GM18858 (cell line): ENCODE data around the gene SMIM45.

Experiments
- ATAC-seq: cut with Tn5 transposase; IDR thresholded peaks from one replicate; pipeline ENCODE4 v1.9.1; 2021; ENCODE audit not compliant: unreplicated experiment

The SMIM45 gene

GRCh38 chr22:41915786-41916493, 36.0 kb upstream of the SMIM45 start:
- ATAC-seq, result no peak

DNA sequence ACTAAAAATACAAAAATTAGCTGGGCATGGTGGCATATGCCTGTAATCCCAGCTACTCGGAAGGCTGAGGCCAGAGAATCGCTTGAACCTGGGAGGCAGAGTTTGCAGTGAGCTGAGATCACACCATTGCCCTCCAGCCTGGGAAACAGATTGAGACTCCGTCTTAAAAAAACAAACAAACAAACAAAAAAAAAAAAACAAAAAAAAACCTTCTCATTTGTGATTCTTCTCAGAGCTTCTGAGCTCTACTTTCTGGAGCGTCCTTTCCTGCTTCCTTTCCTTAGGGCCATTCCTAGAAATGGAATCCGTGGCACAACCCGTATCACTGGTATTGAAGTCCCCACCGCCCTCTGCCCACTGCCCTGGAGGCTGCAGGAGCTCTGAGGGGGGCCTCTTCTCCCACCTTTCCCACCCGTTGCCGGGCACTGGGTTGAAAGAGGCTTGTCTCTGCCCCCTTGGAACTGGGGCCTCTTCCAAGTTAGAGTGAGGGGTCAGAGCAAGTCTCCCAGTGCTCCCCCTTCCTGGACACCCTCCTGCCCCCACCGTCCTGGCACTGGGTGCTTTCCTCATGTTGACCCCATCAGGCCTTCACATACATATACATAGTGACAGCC, 35.1 kb upstream of the SMIM45 start:
- ATAC-seq, result no peak

DNA sequence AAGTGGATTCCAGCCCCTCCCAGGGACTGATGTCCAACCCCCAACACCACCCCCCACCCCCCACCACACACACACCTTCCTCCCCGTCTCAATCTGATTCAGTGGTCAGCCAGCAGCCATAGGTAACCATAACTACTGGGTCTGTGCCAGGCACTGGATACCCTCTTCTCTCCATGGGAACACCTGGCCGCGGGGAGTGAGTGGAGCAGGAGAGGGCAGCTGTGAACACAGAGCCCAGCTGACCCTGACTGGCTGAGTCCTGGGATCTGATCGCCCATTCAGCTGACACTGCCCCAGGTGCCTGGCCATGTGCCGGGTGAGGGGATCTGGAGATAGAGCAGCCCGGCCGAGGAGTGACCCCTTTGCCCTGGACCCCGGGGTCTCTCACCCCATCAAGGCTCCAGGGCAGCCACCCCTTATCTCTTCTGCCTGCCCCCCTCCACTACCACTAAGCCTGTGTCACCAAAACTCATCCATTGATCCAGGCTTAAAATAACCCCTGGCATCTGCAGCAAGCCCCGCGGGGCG, 34.5 kb upstream of the SMIM45 start:
- no peak for ATAC-seq

DNA sequence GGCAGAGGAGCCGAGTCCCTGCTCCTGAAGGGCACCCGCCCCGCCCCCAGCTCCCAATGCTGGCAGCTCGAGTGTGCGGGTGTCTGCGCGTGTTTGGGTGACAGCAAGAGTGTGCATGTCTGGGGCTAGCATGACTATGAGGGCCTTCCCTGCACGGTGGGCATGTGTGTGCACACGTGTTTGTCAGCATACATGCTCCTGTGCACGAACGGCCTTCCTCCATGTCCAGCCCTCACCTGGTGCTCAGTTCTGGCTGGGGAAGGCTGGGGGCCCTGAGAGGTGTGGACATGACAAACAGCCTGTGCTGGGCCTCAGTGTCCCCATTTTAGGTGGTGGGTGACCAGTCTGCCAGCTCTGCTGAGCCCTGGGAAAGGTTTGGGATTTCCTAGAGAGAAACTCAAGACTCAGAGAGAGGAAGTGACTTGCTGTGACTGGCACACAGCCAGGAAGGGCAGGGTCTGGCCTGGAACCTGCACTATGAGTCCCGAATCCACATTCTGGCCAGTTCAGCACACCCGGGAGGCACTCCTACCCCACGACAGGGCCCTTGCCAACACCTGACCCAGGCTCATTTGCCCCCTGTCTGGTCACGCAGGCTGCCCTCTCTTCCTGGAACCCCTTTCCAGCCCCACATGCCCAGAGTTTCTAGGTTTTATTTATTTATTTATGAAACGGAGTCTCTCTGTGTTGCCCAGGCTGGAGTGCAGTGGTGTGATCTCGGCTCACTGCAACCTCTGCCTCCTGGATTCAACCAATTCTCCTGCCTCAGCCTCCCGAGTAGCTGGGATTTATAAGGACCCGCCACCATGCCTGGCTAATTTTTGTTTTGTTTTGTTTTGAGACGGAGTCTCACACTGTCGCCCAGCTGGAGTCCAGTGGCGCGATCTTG, 33.8 kb upstream of the SMIM45 start:
- no peak for ATAC-seq

DNA sequence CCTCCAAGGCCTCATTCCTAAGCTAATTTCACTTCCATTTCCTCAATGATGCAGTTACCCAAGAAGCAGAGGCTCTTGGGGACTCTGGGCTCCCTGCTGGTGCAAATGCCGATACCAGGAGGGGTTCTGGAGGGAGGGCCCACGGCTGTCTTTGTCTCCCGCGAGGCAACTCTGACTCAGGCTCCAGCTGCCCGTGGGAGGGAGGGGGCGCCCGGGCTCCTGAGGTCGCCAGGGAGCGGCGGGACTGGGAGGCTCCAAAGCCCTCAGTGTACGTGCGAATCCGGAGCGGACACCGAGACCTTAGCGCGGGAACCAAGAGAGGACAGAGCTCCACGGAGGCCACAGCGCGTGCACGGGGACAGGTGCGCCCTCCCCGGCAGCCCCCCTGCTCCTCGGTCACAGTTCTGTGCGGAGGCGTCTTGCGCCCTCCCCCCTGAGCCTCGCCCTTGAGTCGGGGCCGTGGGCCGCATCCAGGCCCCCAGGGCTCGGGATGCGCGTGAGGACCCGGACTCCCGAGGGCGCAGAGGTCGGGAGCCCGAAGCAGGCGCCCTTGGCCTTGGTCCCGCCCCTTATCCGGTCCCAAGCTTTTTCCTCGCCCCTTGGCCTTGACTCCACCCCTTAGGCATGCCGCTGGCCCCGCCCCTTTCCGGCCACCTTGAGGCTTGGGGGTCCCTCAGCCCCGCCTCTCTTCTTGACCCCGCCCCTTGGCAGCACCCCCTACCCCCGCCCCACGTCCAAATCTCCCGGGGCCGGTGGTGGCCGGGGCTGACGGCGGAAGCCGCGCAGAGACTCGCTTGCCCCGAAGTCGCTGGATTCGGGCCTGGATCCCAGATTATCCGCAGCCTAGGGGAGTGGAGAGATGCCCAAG, 32.4 kb upstream of the SMIM45 start:
- no peak for ATAC-seq

- no peak for ATAC-seq
Observed at GRCh38 chr22:41920271-41920976, 31.5 kb upstream of the SMIM45 start.

GRCh38 chr22:41922328-41922727, 29.6 kb upstream of the SMIM45 start:
- ATAC-seq, result no peak

DNA sequence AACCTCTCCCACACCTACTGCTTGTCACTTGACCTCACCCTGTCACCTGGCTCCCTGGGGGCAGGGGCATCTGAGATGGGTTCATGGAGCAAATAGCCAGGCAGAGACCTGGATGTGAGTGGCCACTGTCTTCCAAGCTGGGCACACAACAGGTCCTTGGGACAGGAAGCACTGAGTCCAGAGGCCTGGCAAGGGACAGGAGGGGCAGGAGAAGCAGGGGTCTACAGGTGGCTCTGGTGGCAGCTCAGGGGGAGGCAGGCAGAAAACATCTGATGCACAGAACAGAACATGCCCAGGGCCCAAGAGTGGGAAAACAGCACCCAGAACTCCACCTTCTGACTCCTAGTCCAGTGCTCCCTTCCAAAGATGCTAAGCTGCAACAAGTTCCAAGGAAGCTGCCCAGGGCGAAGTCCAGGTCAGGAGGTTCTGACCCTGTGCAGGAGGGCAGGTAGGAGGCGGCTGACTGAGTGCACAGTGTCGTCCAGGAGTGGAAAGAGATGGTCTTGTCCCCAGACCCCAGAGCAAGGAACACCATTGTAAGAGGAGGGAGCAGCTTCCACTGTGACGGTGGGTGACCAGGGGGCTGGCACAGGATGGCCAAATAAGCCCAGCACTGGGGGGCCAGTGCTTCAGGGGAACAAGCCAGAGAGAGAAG, 28.9 kb upstream of the SMIM45 start:
- no peak for ATAC-seq

DNA sequence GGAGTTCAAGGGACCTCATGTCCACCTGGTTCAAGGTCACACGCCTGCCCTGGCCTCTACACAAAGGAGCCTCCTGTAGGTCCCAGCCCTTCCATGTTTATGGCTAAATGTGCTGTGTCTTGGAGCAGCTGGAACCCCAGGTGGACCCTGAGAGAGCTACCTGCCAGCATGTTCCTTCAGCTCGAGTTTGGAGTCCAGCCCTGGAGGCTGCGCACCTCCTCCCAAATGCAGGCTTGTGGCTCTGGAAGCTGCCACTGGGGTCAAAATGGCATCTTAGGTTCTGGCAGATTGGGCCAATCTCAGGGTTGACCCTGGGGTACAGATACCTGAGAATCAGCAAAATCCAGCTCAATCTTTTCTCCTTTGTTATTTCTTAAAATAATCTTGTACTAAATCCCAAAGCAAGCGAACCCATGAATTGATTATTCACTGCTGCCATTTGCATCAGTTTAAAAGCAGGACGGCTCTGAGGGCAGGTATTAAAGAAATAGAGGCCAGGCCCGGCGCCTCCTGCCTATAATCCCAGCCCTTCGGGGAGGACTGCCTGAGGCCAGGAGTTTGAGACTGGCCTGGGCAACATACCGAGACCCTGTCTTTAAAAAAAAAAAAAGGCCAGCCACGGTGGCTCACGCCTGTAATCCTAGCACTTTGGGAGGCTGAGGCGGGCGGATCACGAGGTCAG, 28.2 kb upstream of the SMIM45 start:
- no peak for ATAC-seq

DNA sequence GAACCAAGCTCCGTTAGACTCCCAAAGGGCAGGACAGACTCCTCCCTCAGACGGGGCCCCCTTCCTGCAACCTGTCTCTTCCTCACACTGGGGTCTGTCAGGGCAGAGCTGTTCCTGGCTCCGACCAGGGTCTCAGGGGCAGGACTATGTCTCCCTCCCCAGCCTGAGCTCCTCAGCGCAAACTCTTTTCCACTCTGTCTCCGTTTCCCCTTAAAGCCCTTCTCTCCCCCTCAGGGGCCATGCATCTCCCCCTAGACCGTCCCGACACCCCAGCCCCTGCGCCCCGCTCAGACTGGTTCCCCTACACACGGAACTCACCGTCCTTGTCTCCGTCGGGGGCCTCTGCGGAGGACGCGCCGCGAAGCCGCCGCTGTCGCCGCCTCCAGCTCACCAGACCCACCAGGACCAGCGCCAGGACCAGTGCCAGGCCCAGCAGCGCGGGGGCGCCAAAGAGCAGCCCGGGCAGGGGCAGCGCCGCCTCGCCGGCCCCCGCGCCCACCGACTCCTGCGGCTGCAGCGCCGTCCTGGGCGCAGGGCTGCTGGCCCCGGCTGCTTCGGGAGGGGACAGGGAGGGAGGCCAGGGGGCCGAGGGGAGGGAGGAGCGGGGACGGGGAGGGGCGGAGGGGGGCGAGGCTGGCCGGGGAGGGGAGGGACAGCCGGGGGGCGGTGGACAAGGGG, 26.0 kb upstream of the SMIM45 start:
- ATAC-seq, result no peak

- ATAC-seq, result no peak
Observed at GRCh38 chr22:41927813-41928212, 24.1 kb upstream of the SMIM45 start.

GRCh38 chr22:41928593-41929417, 23.1 kb upstream of the SMIM45 start:
- ATAC-seq, result no peak

GRCh38 chr22:41929418-41929810, 22.5 kb upstream of the SMIM45 start:
- no peak for ATAC-seq

DNA sequence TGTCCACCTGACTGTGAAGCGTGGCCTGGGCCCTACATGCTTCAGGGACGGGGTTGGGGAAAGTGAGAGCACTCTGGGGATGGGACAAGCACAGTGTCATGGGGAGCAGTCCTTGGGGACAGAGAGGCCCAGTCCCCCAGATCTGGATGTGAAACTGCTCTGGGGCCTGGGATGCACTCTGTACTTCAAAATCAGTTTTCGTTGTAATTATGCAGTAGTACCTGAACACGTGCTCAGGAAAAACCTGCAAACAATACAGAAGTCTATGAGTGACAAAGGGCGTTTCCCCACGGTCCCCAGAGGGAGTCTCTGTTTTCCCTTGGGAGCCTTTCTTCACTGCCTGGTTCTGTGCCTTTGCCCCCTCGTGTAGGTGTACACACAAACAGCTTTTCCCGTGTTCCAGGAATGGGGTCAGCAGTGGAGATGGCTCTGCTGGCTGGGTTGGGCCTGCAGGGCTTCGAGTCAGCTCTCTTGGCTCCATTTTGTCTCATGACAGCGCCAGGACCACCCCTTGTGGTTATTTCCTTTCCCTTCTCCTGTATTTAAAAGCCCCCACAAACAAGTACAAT, 20.2 kb upstream of the SMIM45 start:
- no peak for ATAC-seq

- no peak for ATAC-seq
Observed at GRCh38 chr22:41932353-41932752, 19.6 kb upstream of the SMIM45 start.

GRCh38 chr22:41933411-41934177, 18.4 kb upstream of the SMIM45 start:
- no peak for ATAC-seq
